Ishikawa (cell line): Measurements from ENCODE around the gene GPC1.

ENCODE experiments used
- CEBPB ChIP-seq: IDR thresholded peaks from 2 replicates; pipeline ENCODE4 v1.6.1; 2012
- CREB1 ChIP-seq: IDR thresholded peaks from 2 replicates; pipeline ENCODE4 v1.6.1; 2012; ENCODE audit warnings: low read depth
- EGR1 ChIP-seq: IDR thresholded peaks from 2 replicates; pipeline ENCODE4 v1.6.1; 2012
- EP300 ChIP-seq: IDR thresholded peaks from 2 replicates; pipeline ENCODE4 v1.6.1; 2012; ENCODE audit warnings: borderline replicate concordance
- FOXM1 ChIP-seq: IDR thresholded peaks from 2 replicates; pipeline ENCODE4 v1.6.1; 2012; ENCODE audit warnings: low read depth, borderline replicate concordance
- MAX ChIP-seq: IDR thresholded peaks from 2 replicates; pipeline ENCODE4 v1.6.1; 2012
- NFIC ChIP-seq: IDR thresholded peaks from 2 replicates; pipeline ENCODE4 v1.6.1; 2012
- RAD21 ChIP-seq: IDR thresholded peaks from 2 replicates; pipeline ENCODE4 v1.6.1; 2012; ENCODE audit warnings: low read depth
- REST ChIP-seq: IDR thresholded peaks from 2 replicates; pipeline ENCODE4 v1.6.1; 2012; ENCODE audit warnings: low read depth, mild to moderate bottlenecking
- TAF1 ChIP-seq: IDR thresholded peaks from 2 replicates; pipeline ENCODE4 v1.6.1; 2012; ENCODE audit warnings: low read depth, mild to moderate bottlenecking
- TCF12 ChIP-seq: IDR thresholded peaks from 2 replicates; pipeline ENCODE4 v1.6.1; 2012; ENCODE audit warnings: low read depth
- TEAD4 ChIP-seq: IDR thresholded peaks from 2 replicates; pipeline ENCODE4 v1.6.1; 2012
- USF1 ChIP-seq: IDR thresholded peaks from 2 replicates; pipeline ENCODE4 v1.6.1; 2012
- YY1 ChIP-seq: IDR thresholded peaks from 2 replicates; pipeline ENCODE4 v1.6.1; 2012; ENCODE audit warnings: low read depth
- ZBTB7A ChIP-seq: IDR thresholded peaks from 2 replicates; pipeline ENCODE4 v1.6.1; 2012; ENCODE audit warnings: low read depth

The GPC1 gene

GRCh38 chr2:240478346-240479110, 43.1 kb downstream of the GPC1 start:
- TF ChIP-seq REST (no peak), TEAD4 (no peak), NFIC (no peak), CEBPB (no peak), RAD21 (no peak), TAF1 (no peak), EGR1 (no peak), YY1 (no peak), ZBTB7A (no peak), EP300 (no peak)

- TF ChIP-seq YY1: no peak
- no peak for TF ChIP-seq NFIC
- TF ChIP-seq MAX: no peak
- no peak for TF ChIP-seq FOXM1
- no peak for TF ChIP-seq REST
These were observed 43.6 kb downstream of the GPC1 start for GRCh38 chr2:240479111-240479501.

GRCh38 chr2:240480834-240481623, 45.6 kb downstream of the GPC1 start:
- TF ChIP-seq EGR1 (no peak), EP300 (no peak), USF1 (no peak), FOXM1 (no peak), ZBTB7A (no peak), TCF12 (no peak), MAX (no peak), NFIC (no peak), CEBPB (no peak), RAD21 (no peak)

GRCh38 chr2:240481720-240482119, 46.3 kb downstream of the GPC1 start:
- TF ChIP-seq TAF1 (no peak), TEAD4 (no peak), REST (no peak), FOXM1 (no peak), EGR1 (no peak), TCF12 (no peak), CREB1 (no peak), RAD21 (no peak), EP300 (no peak), ZBTB7A (no peak), USF1 (no peak), YY1 (no peak), MAX (no peak), CEBPB (no peak)
